H1 (cell line): ENCODE data around the gene FGF5. TPM values are rescaled to one million over a fixed set of nuclear protein-coding genes. Genes with fewer than 3 reads are reported as not detected.

ENCODE experiments used
- CTCF ChIA-PET: fragments of 300-600 bp; sonication (Branson Sonifier 250); formaldehyde crosslinking; loops from one replicate; lab custom pipeline; 2021; ENCODE audit not compliant: partially characterized antibody; lab: Charles Lee
- POLR2A ChIA-PET: fragments of 300-600 bp; sonication (Branson Sonifier 250); formaldehyde crosslinking; loops from one replicate; lab custom pipeline; 2021; ENCODE audit warnings: inconsistent platforms; ENCODE audit not compliant: partially characterized antibody; lab: Charles Lee
- DNase-seq, 2 experiments: peaks; one replicate each; pipeline versions ENCODE4 v3.0.0 to v3.0.0-alpha.2; 2010 to 2022; ENCODE audit warnings: low spot score in 2 of 2, low read depth in 1 of 2, mixed read lengths in 1 of 2
- FAIRE-seq: peaks from 2 replicates; lab custom pipeline; 2011; peaks lifted over from hg19 to GRCh38; lab: Jason Lieb, UNC
- H2AFZ ChIP-seq: 2 replicates; pipeline ENCODE4 v1.8.1; 2012; ENCODE audit warnings: low read length, inconsistent platforms
- H2AK5ac ChIP-seq: 2 replicates; pipeline ENCODE4 v1.6.1; 2013; ENCODE audit warnings: low read depth, low read length
- H2BK120ac ChIP-seq: replicated peaks from 2 replicates; pipeline ENCODE3; 2013; ENCODE audit warnings: low read depth, low read length, inconsistent platforms
- H2BK12ac ChIP-seq: 2 replicates; pipeline ENCODE4 v1.6.1; 2013; ENCODE audit warnings: low read depth, low read length
- H2BK15ac ChIP-seq: 2 replicates; pipeline ENCODE4 v1.6.1; 2013; ENCODE audit warnings: low read length
- H2BK20ac ChIP-seq: 2 replicates; pipeline ENCODE4 v1.6.1; 2013; ENCODE audit warnings: low read length
- H2BK5ac ChIP-seq: 2 replicates; pipeline ENCODE4 v1.6.1; 2013; ENCODE audit warnings: low read depth, low read length
- H3K14ac ChIP-seq: 2 replicates; pipeline ENCODE4 v1.6.1; 2013; ENCODE audit warnings: inconsistent platforms; ENCODE audit not compliant: insufficient read length
- H3K18ac ChIP-seq: 2 replicates; pipeline ENCODE4 v1.6.1; 2013; ENCODE audit warnings: low read length; ENCODE audit errors: extremely low read depth
- H3K23ac ChIP-seq: 2 replicates; pipeline ENCODE4 v1.6.1; 2013; ENCODE audit warnings: inconsistent platforms; ENCODE audit not compliant: insufficient read length
- H3K23me2 ChIP-seq: 2 replicates; pipeline ENCODE4 v1.6.1; 2013; ENCODE audit warnings: low read depth, low read length
- H3K27ac ChIP-seq: 2 replicates; pipeline ENCODE4 v1.6.1; 2011; ENCODE audit warnings: low read depth, low read length, inconsistent platforms
- H3K27me3 ChIP-seq, 4 experiments: replicated peaks in 1 of 4; 1 replicate in 1 of 4; 2 replicates in 3 of 4; pipeline versions ENCODE4 v1.6.1 to v1.8.1; 2011 to 2013; ENCODE audit warnings: low read length in 3 of 4, mild to moderate bottlenecking in 3 of 4, inconsistent platforms in 2 of 4, mixed read lengths in 2 of 4, moderate library complexity in 1 of 4; ENCODE audit not compliant: control insufficient read depth in 3 of 4, insufficient read depth in 3 of 4; ENCODE audit errors: extremely low read depth in 1 of 4
- H3K36me3 ChIP-seq, 4 experiments: 2 replicates each; pipeline versions ENCODE4 v1.6.1 to v1.8.1; 2011 to 2013; ENCODE audit warnings: mild to moderate bottlenecking in 4 of 4, low read length in 3 of 4, moderate library complexity in 2 of 4, control low read depth in 1 of 4, inconsistent platforms in 1 of 4; ENCODE audit not compliant: insufficient read depth in 4 of 4, control insufficient read depth in 2 of 4
- H3K4ac ChIP-seq: replicated peaks from 2 replicates; pipeline ENCODE3; 2013; ENCODE audit warnings: low read length, low read depth, mixed read lengths, inconsistent platforms; ENCODE audit not compliant: insufficient read length
- H3K4me1 ChIP-seq, 4 experiments: replicated peaks in 1 of 4; 1 replicate in 1 of 4; 2 replicates in 3 of 4; pipeline versions ENCODE4 v1.6.1 to v1.8.1; 2011 to 2013; ENCODE audit warnings: low read length in 3 of 4, inconsistent platforms in 2 of 4, mixed read lengths in 1 of 4; ENCODE audit not compliant: insufficient read depth in 4 of 4, control insufficient read depth in 3 of 4
- H3K4me2 ChIP-seq, 2 experiments: 2 replicates each; pipeline versions ENCODE4 v1.6.1 to v1.8.1; 2011 to 2013; ENCODE audit warnings: low read depth in 2 of 2, low read length in 2 of 2, control low read depth in 1 of 2, inconsistent platforms in 1 of 2, mild to moderate bottlenecking in 1 of 2; ENCODE audit not compliant: insufficient read depth in 1 of 2
- H3K4me3 ChIP-seq, 4 experiments: fragments of 200-600, 300-600 bp in 1 of 4; sonication (generic), shearing (Covaris generic), sonication (Bioruptor Twin) in 1 of 4; 2 replicates each; pipeline versions ENCODE4 v1.5.1 to v1.8.1; 2011 to 2016; ENCODE audit warnings: low read length in 4 of 4, low read depth in 3 of 4, control low read depth in 2 of 4, inconsistent platforms in 2 of 4, mild to moderate bottlenecking in 2 of 4, mixed read lengths in 1 of 4, moderate library complexity in 1 of 4; ENCODE audit not compliant: insufficient read depth in 2 of 4; ENCODE audit errors: extremely low read depth in 1 of 4
- H3K56ac ChIP-seq: replicated peaks from 2 replicates; pipeline ENCODE3; 2013; ENCODE audit warnings: low read depth, mild to moderate bottlenecking, mixed read lengths, low read length, inconsistent platforms; ENCODE audit not compliant: insufficient read length
- H3K79me1 ChIP-seq: 2 replicates; pipeline ENCODE4 v1.6.1; 2013; ENCODE audit warnings: low read depth, low read length, control low read depth
- H3K79me2 ChIP-seq, 2 experiments: 2 replicates each; pipeline versions ENCODE4 v1.6.1 to v1.8.1; 2012 to 2013; ENCODE audit warnings: low read length in 2 of 2, mild to moderate bottlenecking in 2 of 2, inconsistent platforms in 1 of 2; ENCODE audit not compliant: insufficient read depth in 2 of 2, control insufficient read depth in 1 of 2
- H3K9ac ChIP-seq, 4 experiments: replicated peaks in 1 of 4; 1 replicate in 1 of 4; 2 replicates in 3 of 4; pipeline versions ENCODE4 v1.6.1 to v1.8.1; 2011 to 2013; ENCODE audit warnings: low read depth in 3 of 4, low read length in 3 of 4, control low read depth in 2 of 4, mild to moderate bottlenecking in 2 of 4, moderate library complexity in 2 of 4, inconsistent platforms in 1 of 4; ENCODE audit errors: extremely low read depth in 1 of 4
- H3K9me3 ChIP-seq, 2 experiments: 2 replicates each; pipeline versions ENCODE4 v1.6.1 to v1.8.1; 2012 to 2013; ENCODE audit warnings: mild to moderate bottlenecking in 2 of 2, moderate library complexity in 2 of 2, control low read depth in 1 of 2, inconsistent platforms in 1 of 2, low read depth in 1 of 2, low read length in 1 of 2, mixed read lengths in 1 of 2; ENCODE audit not compliant: insufficient read depth in 2 of 2
- H4K20me1 ChIP-seq, 2 experiments: replicated peaks in 1 of 2; 2 replicates each; pipeline versions ENCODE3 to v1.8.1; 2011 to 2013; ENCODE audit warnings: inconsistent platforms in 2 of 2, low read length in 2 of 2, mild to moderate bottlenecking in 1 of 2; ENCODE audit not compliant: insufficient read depth in 2 of 2, control insufficient read depth in 1 of 2
- H4K5ac ChIP-seq: 2 replicates; pipeline ENCODE4 v1.6.1; 2013; ENCODE audit warnings: low read length, low read depth, mixed read lengths, inconsistent platforms; ENCODE audit not compliant: insufficient read length
- H4K8ac ChIP-seq: 2 replicates; pipeline ENCODE4 v1.8.0; 2013; ENCODE audit warnings: mild to moderate bottlenecking, moderate library complexity, low read length, inconsistent platforms; ENCODE audit not compliant: insufficient read depth; ENCODE audit errors: extremely low read depth
- H4K91ac ChIP-seq: replicated peaks from 2 replicates; pipeline ENCODE3; 2013; ENCODE audit warnings: low read length, mixed read lengths, inconsistent platforms; ENCODE audit not compliant: insufficient read length
- GTF2F1 ChIP-seq: IDR thresholded peaks from 2 replicates; pipeline ENCODE4 v1.6.1; 2012; ENCODE audit warnings: low read depth, low read length, improper control_type of control experiment, borderline replicate concordance
- NANOG ChIP-seq: IDR thresholded peaks from 2 replicates; pipeline ENCODE4 v1.6.1; 2011; ENCODE audit warnings: low read length, low read depth, mild to moderate bottlenecking, inconsistent platforms; ENCODE audit not compliant: insufficient read depth, poor library complexity, severe bottlenecking
- polyA plus RNA-seq, 7 experiments: library from polyadenylated mRNA; depleted of rRNA in 3 of 7; stranded (reverse) in 5 of 7; unstranded in 2 of 7; fragments of >200 nt in 5 of 7; fragments of 200-250 nt in 2 of 7; gene quantifications; 1 replicate in 5 of 7; 2 replicates in 1 of 7; 4 replicates in 1 of 7; pipeline versions ENCODE4 v1.2.1 to v1.2.3, GENCODE V29; 2011 to 2013; ENCODE audit warnings: missing spikeins in 2 of 7, mixed read lengths in 2 of 7
- total RNA-seq: library from RNA; stranded (reverse); fragmentation: NEBNext Ultra II Directional; extraction: Animal tissue kit (Norgen Biotek cat#: 25700); gene quantifications from 2 replicates; pipeline ENCODE4 v1.2.1, GENCODE V29; 2021

Gene FGF5
- total and polyA plus RNA-seq, 2 of the 8 experiments (the other 6 are each of a cell fraction or from before 2014, with no cell fraction given): not detected

GRCh38 chr4:80252953-80253352 is 13.5 kb upstream of the FGF5 start:
- Histone ChIP-seq H3K56ac (no peak overlapping the region), H3K27me3 (no peaks in the 10 kb centered on the region), H2BK20ac (no peak overlapping the region), H4K91ac (no peak overlapping the region), H2BK15ac (no peak overlapping the region), H4K8ac (no peak overlapping the region), H3K4me1 (no peaks in the 10 kb centered on the region), H4K5ac (no peak overlapping the region), H3K4me2 (no peak overlapping the region), H4K20me1 (no peaks in the 10 kb centered on the region), H3K27ac (no peak overlapping the region), H3K23me2 (no peaks in the 10 kb centered on the region; the same call in 1 of the 2 replicates), H3K36me3 (no peaks in the 10 kb centered on the region; a peak in 1 of 8 replicates), H2AFZ (no peak overlapping the region), H2AK5ac (no peak overlapping the region), H2BK12ac (no peak overlapping the region), H3K4ac (no peak overlapping the region), H2BK5ac (no peak overlapping the region), H3K18ac (no peak overlapping the region), H3K14ac (no peak overlapping the region), H3K9me3 (no peaks in the 10 kb centered on the region), H3K23ac (no peak overlapping the region), H3K4me3 (no peak overlapping the region), H3K79me1 (no peaks in the 10 kb centered on the region), H3K9ac (no peak overlapping the region), H2BK120ac (no peak overlapping the region), H3K79me2 (no peaks in the 10 kb centered on the region)
- POLR2A ChIA-PET: no interaction called here
- TF ChIP-seq GTF2F1 (no peak), NANOG (no peak)
- DNase-seq (no peak), FAIRE-seq (no peak)
- CTCF ChIA-PET: interaction anchor here (1.6 kb wide), 1 partner anchor 32 kb away, joined by 5 read pairs; no protein-coding TSS in a partner anchor
